ENCODE data around the gene TBX2. TPM values are rescaled to one million over a fixed set of nuclear protein-coding genes. Genes with fewer than 3 reads are reported as not detected.

The TBX2 gene
- total RNA-seq, 4 donors from 2014 or later, result 3.1 to 14.2 (median 9.6) TPM

DNA sequence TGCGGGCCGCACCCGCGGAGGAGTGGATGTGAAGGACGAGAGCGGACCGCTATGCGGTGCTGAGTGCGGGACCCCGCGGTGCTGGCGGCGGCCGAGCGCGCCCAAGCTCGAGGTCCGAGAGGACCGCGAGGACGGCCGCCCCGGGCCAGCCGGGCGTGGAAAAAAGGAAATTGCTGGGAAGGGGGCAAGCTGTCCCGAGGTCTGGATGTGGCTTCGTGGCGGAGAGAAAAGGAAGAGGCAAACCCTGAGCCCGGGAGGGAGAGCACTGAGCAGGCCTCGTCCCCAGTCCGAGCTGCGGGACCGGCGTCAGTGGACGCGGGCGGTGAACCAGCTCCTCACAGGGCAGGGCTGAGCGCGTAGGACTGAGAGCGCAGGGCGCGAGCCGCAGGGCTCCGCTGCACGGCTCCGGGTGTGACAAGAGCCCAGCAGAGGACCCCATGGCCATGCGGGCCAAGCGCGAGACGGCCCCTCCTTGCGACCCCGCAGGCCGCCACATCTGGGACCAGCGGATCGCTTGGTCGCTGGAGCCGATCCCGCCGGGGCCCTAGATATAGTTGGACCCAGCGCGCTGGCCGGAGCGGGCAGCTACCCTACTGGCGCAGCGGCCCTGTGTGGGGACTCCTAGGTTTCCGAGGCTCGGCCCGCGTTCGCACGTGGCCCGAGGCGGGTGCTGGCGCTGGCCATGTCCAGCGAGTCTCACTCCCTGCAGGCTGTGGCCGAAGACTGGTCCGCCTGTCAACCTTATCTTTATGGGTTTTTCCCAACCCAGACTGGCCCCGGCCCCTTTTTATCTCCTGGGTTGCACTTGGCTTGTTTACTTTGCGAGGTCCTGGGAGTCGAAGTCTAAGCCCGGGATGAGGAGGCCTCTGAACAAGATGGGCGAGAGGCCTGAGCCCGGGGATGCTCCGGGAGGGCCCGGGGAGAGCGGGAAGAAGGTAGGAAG, 55.0 kb downstream of the TBX2 start:
- no peak for ATAC-seq (ENCODE audit: low FRiP score)
- DNase-seq (ENCODE audit: low spot score), result no peak
- TF ChIP-seq, protein P1, sequence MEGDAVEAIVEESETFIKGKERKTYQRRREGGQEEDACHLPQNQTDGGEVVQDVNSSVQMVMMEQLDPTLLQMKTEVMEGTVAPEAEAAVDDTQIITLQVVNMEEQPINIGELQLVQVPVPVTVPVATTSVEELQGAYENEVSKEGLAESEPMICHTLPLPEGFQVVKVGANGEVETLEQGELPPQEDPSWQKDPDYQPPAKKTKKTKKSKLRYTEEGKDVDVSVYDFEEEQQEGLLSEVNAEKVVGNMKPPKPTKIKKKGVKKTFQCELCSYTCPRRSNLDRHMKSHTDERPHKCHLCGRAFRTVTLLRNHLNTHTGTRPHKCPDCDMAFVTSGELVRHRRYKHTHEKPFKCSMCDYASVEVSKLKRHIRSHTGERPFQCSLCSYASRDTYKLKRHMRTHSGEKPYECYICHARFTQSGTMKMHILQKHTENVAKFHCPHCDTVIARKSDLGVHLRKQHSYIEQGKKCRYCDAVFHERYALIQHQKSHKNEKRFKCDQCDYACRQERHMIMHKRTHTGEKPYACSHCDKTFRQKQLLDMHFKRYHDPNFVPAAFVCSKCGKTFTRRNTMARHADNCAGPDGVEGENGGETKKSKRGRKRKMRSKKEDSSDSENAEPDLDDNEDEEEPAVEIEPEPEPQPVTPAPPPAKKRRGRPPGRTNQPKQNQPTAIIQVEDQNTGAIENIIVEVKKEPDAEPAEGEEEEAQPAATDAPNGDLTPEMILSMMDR (IDR thresholded peaks at IDR 0.05), result no peak

DNA sequence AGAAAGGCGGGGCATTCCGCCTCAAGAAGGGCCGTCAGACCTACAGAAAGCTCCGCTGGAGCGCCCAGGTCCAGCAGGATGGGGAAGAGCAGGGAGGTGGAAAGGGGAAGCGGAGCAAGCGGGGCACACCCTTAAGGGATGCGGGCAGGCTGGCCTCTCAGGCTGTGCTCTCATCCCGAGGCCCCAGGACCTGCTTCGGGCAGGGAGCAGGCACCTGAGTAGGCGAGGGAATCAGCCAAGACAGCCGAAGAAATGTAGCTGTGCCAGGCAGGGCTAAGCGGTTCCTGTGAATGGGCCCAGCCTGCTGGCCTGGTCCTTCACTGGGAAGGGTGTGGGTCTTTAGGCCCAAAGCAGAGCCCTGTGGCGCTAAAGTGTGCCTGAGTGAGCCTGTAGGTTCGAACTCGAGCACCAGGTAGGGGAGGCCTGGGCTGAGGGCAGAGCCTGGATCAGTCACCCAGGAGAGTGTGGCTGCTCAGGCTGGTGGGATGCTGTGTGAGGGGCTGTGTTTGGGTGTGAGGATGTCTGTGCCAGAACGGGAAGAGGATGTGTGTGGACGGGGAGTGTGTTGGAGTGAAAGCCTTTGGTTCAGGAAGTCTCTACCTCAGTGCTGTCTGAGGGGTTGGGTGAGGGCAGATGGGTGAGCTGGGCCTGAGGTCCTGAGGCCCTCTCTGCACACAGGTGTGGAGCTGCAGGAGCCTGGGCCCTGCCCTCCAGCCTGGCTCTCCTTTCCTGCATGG, 55.8 kb downstream of the TBX2 start:
- DNase-seq (ENCODE audit: low spot score) (no peak), ATAC-seq (ENCODE audit: low FRiP score) (no peak)
- TF ChIP-seq, protein P1 (IDR thresholded peaks at IDR 0.05), result no peak

DNA sequence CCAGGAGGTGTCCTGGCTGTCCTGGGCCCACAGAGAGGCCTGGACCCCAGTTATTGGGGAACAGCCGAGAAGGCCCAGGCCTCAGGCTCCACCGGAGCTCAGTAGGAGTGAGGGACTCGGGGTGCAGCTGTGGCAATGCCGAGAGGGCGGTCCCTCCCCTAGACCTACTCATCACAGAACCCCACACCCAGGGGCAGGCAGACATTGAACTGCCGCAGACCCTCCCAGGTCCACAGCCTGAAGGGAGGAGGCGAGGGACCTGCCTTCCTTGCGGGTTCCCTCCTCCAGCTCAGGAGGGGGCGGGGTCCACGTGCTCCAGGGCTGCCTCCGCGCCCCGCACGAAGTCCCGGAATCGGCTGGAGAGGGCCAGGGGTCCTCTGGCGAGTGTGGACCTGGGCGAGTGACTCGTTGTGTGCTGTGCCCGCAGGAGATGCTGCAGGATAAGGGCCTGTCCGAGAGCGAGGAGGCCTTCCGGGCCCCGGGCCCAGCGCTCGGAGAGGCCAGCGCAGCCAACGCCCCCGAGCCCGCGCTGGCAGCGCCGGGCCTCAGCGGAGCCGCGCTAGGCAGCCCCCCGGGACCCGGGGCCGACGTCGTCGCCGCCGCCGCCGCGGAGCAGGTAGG, 56.5 kb downstream of the TBX2 start:
- DNase-seq (ENCODE audit: low spot score), result no peak
- TF ChIP-seq, protein P1 (IDR thresholded peaks at IDR 0.05), result no peak
- no peak for ATAC-seq (ENCODE audit: low FRiP score)

DNA sequence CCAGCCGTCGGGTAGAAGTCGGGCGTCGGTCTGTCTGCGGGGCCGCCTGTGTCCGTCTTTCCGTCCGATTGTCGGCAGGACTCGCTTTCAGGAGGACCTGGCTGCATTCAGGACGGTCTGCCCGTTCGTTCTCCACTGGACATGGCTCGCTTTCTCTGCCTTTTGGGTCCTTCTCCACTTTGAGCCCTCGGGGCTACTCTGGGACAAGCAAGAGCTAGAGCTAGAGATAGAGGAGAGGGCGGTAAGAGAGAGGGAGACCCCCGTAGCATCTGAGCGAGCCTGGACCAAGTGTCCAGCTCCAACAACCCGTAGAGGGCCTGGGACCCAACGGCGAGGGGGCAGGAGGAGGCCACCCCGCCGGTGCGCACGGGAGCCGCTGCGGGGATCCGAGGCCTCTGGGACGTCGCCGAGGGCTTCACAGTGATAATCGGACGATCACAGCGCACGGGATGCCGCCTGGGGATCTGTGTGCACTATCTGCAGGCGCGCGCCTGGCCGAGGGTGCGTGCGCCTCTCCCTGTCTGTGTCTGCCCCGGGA, 57.1 kb downstream of the TBX2 start:
- ATAC-seq (ENCODE audit: low FRiP score) (no peak), DNase-seq (ENCODE audit: low spot score) (no peak)
- TF ChIP-seq, protein P1 (IDR thresholded peaks at IDR 0.05), result no peak

DNA sequence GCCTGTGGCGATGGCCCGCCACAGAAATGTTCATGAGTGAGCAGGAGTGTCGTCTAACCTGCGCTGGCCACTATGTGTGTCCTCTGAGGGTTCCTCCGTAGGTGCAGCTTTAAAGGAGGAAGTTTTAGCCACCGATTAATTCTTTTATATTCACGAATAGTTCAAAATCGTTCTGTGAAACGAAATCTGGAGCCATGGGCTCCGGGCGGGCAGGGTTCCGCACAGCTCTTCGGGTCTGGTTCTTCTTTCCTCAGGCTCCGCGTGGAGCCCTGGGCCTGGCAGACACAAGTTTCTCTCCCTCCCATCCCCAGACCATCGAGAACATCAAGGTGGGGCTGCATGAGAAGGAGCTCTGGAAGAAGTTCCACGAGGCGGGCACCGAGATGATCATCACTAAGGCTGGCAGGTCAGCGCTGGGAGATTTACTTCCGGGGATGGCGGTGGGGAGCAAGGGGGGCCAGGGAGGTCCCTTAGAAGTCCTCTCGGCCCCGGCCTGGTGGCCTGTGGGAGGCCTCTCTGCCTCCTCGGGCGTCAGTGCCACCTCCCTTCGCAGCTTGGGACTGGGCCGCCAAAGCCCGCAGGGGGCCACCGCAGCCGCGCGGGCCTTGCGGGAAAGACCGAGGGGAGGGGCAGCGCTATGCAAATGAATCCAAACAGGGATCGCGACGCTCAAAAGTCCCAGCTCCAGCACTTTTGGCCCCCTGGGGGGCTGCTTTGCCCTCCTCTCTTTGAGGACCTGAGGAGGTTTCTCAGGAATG, 57.8 kb downstream of the TBX2 start:
- TF ChIP-seq, protein P1 (IDR thresholded peaks at IDR 0.05), result no peak
- no peak for DNase-seq (ENCODE audit: low spot score)
- no peak for ATAC-seq (ENCODE audit: low FRiP score)

DNA sequence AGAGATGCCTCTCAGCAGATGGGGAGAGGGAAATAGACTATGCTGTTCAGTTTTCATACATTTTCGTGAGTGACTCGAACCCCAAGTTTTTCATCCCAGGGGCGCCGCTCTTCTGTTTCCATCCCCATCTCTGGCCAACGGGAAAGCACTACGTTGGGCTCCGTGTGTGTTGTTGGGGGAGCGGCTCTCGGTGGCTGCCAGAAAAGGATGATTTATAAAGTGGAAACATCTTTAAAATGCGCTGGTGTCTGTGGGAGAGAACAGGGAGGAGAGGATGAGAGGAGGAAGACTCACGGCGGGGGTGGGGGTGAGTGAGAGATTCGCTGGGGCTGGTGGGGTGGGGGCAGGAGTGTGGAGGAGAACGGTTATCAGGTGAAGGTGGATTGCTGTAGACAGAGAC, 58.4 kb downstream of the TBX2 start:
- TF ChIP-seq, protein P1 (IDR thresholded peaks at IDR 0.05), result no peak
- ATAC-seq (ENCODE audit: low FRiP score) (no peak), DNase-seq (ENCODE audit: low spot score) (no peak)

All from omental fat pad (tissue), 4 donors.